Loucy (cell line): ENCODE data around the gene NEDD4L.

ENCODE experiments used
- EZH2phosphoT487 ChIP-seq: fragments of 200-600 bp; IDR thresholded peaks from 2 replicates; pipeline ENCODE4 v1.6.1; 2018; ENCODE audit warnings: antibody characterized with exemption, mild to moderate bottlenecking, moderate library complexity, borderline replicate concordance
- TF ChIP-seq, protein P1 (sequence below): fragments of 200-600 bp; sonication (generic); conservative IDR thresholded peaks from 2 replicates; pipeline ENCODE4 v1.5.1; 2014; ENCODE audit warnings: mild to moderate bottlenecking, antibody characterized with exemption, low read length

DNA sequence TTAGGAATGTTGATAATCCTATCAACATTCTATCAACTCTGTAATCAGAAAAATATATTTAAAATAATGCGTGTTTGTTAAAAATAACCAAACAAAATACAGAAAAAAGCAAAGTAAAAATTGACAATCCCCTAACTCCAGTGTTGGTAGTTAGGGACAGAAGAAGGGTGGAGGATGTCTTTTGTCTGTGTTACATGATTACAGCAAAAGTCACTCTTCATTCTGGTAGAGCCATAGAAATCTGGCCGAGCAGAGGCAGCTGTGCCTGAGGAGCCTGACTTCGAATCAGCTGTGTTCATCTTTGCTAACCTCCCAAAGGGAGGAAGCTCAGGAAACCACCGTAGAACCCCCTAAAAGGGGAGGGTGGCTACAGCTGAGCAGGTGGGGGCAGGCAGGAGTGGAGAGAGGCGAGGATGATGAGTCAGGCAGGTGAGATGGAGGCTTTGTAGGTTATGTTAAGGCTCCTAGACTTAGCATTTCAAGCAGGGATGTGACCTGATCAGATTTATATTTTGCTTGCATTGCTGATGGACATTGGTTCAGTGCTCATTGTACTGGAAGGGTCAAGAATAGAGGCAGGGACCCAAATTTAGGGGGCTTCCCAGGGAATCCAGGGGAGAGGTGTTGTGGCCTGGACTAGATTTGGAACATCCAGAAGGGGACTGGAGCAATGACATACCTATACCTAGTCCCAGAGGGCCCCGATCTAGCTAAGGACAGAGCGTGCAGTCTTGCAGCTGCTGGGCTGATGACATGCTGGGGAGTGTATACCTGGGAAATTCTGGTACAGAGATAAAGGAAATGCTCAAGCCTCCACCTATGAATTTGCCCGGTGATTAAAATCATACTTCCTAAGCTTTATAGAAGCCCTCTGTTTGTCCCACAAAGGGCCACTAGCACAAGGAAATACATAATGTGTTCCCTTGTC is 95.7 kb downstream of the NEDD4L start:
- TF ChIP-seq, protein P1, sequence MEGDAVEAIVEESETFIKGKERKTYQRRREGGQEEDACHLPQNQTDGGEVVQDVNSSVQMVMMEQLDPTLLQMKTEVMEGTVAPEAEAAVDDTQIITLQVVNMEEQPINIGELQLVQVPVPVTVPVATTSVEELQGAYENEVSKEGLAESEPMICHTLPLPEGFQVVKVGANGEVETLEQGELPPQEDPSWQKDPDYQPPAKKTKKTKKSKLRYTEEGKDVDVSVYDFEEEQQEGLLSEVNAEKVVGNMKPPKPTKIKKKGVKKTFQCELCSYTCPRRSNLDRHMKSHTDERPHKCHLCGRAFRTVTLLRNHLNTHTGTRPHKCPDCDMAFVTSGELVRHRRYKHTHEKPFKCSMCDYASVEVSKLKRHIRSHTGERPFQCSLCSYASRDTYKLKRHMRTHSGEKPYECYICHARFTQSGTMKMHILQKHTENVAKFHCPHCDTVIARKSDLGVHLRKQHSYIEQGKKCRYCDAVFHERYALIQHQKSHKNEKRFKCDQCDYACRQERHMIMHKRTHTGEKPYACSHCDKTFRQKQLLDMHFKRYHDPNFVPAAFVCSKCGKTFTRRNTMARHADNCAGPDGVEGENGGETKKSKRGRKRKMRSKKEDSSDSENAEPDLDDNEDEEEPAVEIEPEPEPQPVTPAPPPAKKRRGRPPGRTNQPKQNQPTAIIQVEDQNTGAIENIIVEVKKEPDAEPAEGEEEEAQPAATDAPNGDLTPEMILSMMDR: no peak
- TF ChIP-seq EZH2phosphoT487: no peak
